ENCODE results near the gene LBX1. TPM values are rescaled to one million over a fixed set of nuclear protein-coding genes. Genes with fewer than 3 reads are reported as not detected.

LBX1 gene
- total RNA-seq, 3 donors from 2014 or later (not counting 1 experiment from before 2014, with no cell fraction given): not detected

- H3K4me3 ChIP-seq (ENCODE audit: low read length): no peak overlapping the region
- peak in 1 of 2 donors; percentile 40 for DNase-seq
Measured at GRCh38 chr10:101237081-101237981, 8.1 kb upstream of the LBX1 start.

DNA sequence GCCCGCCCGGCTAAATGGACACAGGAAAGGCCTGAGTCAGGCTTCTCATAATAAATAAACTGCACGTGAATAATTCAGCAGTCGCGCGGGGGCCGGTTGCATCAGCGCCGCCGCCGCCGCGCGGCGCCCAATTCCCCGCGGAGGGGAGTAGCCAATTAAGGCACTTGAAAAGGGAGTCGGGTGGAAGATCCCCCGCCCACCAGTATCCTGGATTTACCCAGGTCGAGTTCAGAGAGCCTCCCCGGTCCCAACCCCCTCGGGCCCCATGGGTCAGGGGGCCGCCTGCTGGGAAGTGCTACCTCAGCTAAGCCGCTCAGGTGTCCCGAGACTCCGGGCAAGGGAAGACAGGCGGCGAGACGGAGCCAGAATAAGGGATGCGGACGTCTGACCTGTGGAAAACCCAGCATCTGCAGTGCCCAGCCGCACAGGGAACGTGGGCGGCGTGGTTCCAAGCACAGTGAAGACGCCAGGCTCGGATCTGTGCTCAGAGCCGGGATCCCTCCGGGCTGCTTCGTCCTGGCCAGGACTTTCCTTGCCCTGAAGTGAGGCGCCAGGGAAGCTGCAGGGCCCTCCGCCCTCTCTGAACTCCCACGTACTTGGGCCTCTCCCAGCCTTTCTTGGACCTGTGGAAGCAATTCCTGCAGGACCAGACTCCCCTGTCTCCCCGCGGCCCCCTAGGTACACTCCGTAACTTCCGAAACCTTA is 7.3 kb upstream of the LBX1 start:
- no peak for TF ChIP-seq CTCF (IDR thresholded peaks at IDR 0.05)
- H3K4me1 ChIP-seq (ENCODE audit: control insufficient read depth, insufficient read depth, low read length): peaks cover 21% of the 10 kb centered on the region
- peaks cover 10 to 17% of the 10 kb centered on the region in 2 donors for H3K4me1 Mint-ChIP-seq
- H3K9me3 Mint-ChIP-seq: no peaks in the 10 kb centered on the region
- intact Hi-C loops (cut with micrococcal nuclease): no loop called here
- no peak overlapping the region for H3K27ac ChIP-seq (ENCODE audit: low read length)
- no peaks in the 10 kb centered on the region for H3K36me3 ChIP-seq (ENCODE audit: control insufficient read depth, insufficient read depth, low read length)
- H3K4me3 Mint-ChIP-seq: no peak overlapping the region
- H3K36me3 Mint-ChIP-seq: no peaks in the 10 kb centered on the region
- WGBS (ENCODE audit: insufficient coverage): 8% methylated on average over 47 of the region's 47 CpGs
- DNase-seq (peak in 1 of 2 donors; percentile 33), ATAC-seq (no peak)
- no peak overlapping the region for H3K27ac Mint-ChIP-seq
- H3K9me3 ChIP-seq (ENCODE audit: control insufficient read depth, insufficient read depth, low read length): no peaks in the 10 kb centered on the region
- H3K27me3 Mint-ChIP-seq (ENCODE audit: low read depth in 2 of 2): peaks cover 71 to 74% of the 10 kb centered on the region in 2 donors
- no peak overlapping the region for H3K4me3 ChIP-seq (ENCODE audit: low read length)
- H3K27me3 ChIP-seq (ENCODE audit: control insufficient read depth, insufficient read depth, low read length): peaks cover 68% of the 10 kb centered on the region

More at GRCh38 chr10:101237081-101237981, 8.1 kb upstream of the LBX1 start:
- WGBS (ENCODE audit: insufficient coverage): 15% methylated on average over 36 of the region's 38 CpGs
- no peak for TF ChIP-seq CTCF (IDR thresholded peaks at IDR 0.05)
- peak overlapping the region; percentile 40 for H3K4me3 Mint-ChIP-seq
- H3K4me1 Mint-ChIP-seq: peaks cover 10 to 17% of the 10 kb centered on the region in 2 donors
- intact Hi-C loops (cut with micrococcal nuclease): no loop called here
- Histone ChIP-seq H3K4me1 (ENCODE audit: control insufficient read depth, insufficient read depth, low read length) (peaks cover 21% of the 10 kb centered on the region), H3K27me3 (ENCODE audit: control insufficient read depth, insufficient read depth, low read length) (peaks cover 60% of the 10 kb centered on the region), H3K36me3 (ENCODE audit: control insufficient read depth, insufficient read depth, low read length) (no peaks in the 10 kb centered on the region), H3K27ac (ENCODE audit: low read length) (no peak overlapping the region), H3K9me3 (ENCODE audit: control insufficient read depth, insufficient read depth, low read length) (no peaks in the 10 kb centered on the region)
- peaks cover 63 to 68% of the 10 kb centered on the region in 2 donors for H3K27me3 Mint-ChIP-seq (ENCODE audit: low read depth in 2 of 2)
- peak in 1 of 3 donors; percentile 30 for ATAC-seq
- H3K36me3 Mint-ChIP-seq: no peaks in the 10 kb centered on the region
- H3K27ac Mint-ChIP-seq: no peak overlapping the region
- H3K9me3 Mint-ChIP-seq: no peaks in the 10 kb centered on the region

GRCh38 chr10:101235766-101236165 is 6.5 kb upstream of the LBX1 start:
- no peak overlapping the region for H3K27ac Mint-ChIP-seq
- intact Hi-C loops (cut with micrococcal nuclease): no loop called here
- TF ChIP-seq CTCF (IDR thresholded peaks at IDR 0.05): no peak
- H3K4me3 Mint-ChIP-seq: no peak overlapping the region
- H3K36me3 Mint-ChIP-seq: no peaks in the 10 kb centered on the region
- Histone ChIP-seq H3K4me3 (ENCODE audit: low read length) (no peak overlapping the region), H3K9me3 (ENCODE audit: control insufficient read depth, insufficient read depth, low read length) (no peaks in the 10 kb centered on the region), H3K27me3 (ENCODE audit: control insufficient read depth, insufficient read depth, low read length) (peaks cover 73% of the 10 kb centered on the region), H3K27ac (ENCODE audit: low read length) (no peak overlapping the region), H3K4me1 (ENCODE audit: control insufficient read depth, insufficient read depth, low read length) (peaks cover 21% of the 10 kb centered on the region), H3K36me3 (ENCODE audit: control insufficient read depth, insufficient read depth, low read length) (no peaks in the 10 kb centered on the region)
- 18% methylated on average over 4 of the region's 4 CpGs for WGBS (ENCODE audit: insufficient coverage)
- ATAC-seq (no peak), DNase-seq (no peak)
- peaks cover 10 to 17% of the 10 kb centered on the region in 2 donors for H3K4me1 Mint-ChIP-seq
- peaks cover 74 to 75% of the 10 kb centered on the region in 2 donors for H3K27me3 Mint-ChIP-seq (ENCODE audit: low read depth in 2 of 2)
- H3K9me3 Mint-ChIP-seq: no peaks in the 10 kb centered on the region
